Trophoblast cell (in vitro differentiated cells and primary cell): ENCODE results near the gene P2RY8.
"Not testable (repeated sequence)": the region's sequence is repeated elsewhere in the genome, so short reads cannot be mapped to it uniquely, and the experiment has no call there.

Experiments used
- DNase-seq, 2 donors: peaks; one replicate each; pipeline ENCODE4 v3.0.0-alpha.2; 2016
- H2AFZ ChIP-seq: 2 replicates; pipeline ENCODE4 v1.6.1; 2013; ENCODE audit warnings: low read length, moderate library complexity, mild to moderate bottlenecking; ENCODE audit not compliant: insufficient read depth, poor library complexity
- H2AK5ac ChIP-seq: 2 replicates; pipeline ENCODE4 v1.6.1; 2013; ENCODE audit warnings: mild to moderate bottlenecking, low read length
- H2BK120ac ChIP-seq: 2 replicates; pipeline ENCODE4 v1.6.1; 2013; ENCODE audit warnings: low read length, mild to moderate bottlenecking, moderate library complexity; ENCODE audit not compliant: insufficient read depth, poor library complexity
- H2BK12ac ChIP-seq: 2 replicates; pipeline ENCODE4 v1.6.1; 2013; ENCODE audit warnings: mild to moderate bottlenecking, low read length, moderate library complexity
- H2BK5ac ChIP-seq: 2 replicates; pipeline ENCODE4 v1.6.1; 2013; ENCODE audit warnings: low read length, low read depth, moderate library complexity, mild to moderate bottlenecking; ENCODE audit not compliant: poor library complexity
- H3K14ac ChIP-seq: 2 replicates; pipeline ENCODE4 v1.6.1; 2013; ENCODE audit warnings: mild to moderate bottlenecking, low read length
- H3K18ac ChIP-seq: 2 replicates; pipeline ENCODE4 v1.6.1; 2013; ENCODE audit warnings: mild to moderate bottlenecking, low read length
- H3K23ac ChIP-seq: 2 replicates; pipeline ENCODE4 v1.6.1; 2013; ENCODE audit warnings: low read length
- H3K27ac ChIP-seq: 2 replicates; pipeline ENCODE4 v1.5.1; 2013; ENCODE audit warnings: low read depth, mild to moderate bottlenecking, inconsistent platforms, low read length, moderate library complexity
- H3K27me3 ChIP-seq: 2 replicates; pipeline ENCODE4 v1.6.1; 2013; ENCODE audit warnings: inconsistent platforms, mild to moderate bottlenecking, low read length, moderate library complexity; ENCODE audit not compliant: insufficient read depth
- H3K36me3 ChIP-seq, 2 experiments: 1 replicate in 1 of 2; 2 replicates in 1 of 2; pipeline ENCODE4 v1.6.1; 2013; ENCODE audit warnings: low read length in 2 of 2, mild to moderate bottlenecking in 2 of 2, moderate library complexity in 1 of 2; ENCODE audit not compliant: insufficient read depth in 2 of 2, control insufficient read depth in 1 of 2
- H3K4ac ChIP-seq: 2 replicates; pipeline ENCODE4 v1.6.1; 2013; ENCODE audit warnings: low read depth, mild to moderate bottlenecking, low read length, moderate library complexity
- H3K4me1 ChIP-seq, 2 experiments: 1 replicate in 1 of 2; 2 replicates in 1 of 2; pipeline ENCODE4 v1.6.1; 2013; ENCODE audit warnings: low read length in 2 of 2, mild to moderate bottlenecking in 2 of 2, moderate library complexity in 1 of 2; ENCODE audit not compliant: insufficient read depth in 2 of 2, control insufficient read depth in 1 of 2
- H3K4me2 ChIP-seq: 2 replicates; pipeline ENCODE4 v1.6.1; 2013; ENCODE audit warnings: inconsistent platforms, mild to moderate bottlenecking, low read length, moderate library complexity
- H3K4me3 ChIP-seq: 2 replicates; pipeline ENCODE4 v1.5.1; 2013; ENCODE audit warnings: mild to moderate bottlenecking, low read depth, low read length, inconsistent platforms
- H3K79me1 ChIP-seq: one replicate; pipeline ENCODE4 v1.6.1; 2013; ENCODE audit warnings: low read length
- H3K79me2 ChIP-seq: 2 replicates; pipeline ENCODE4 v1.6.1; 2013; ENCODE audit warnings: low read length, mild to moderate bottlenecking; ENCODE audit not compliant: control insufficient read depth, insufficient read depth, poor library complexity
- H3K9ac ChIP-seq: 2 replicates; pipeline ENCODE4 v1.6.1; 2013; ENCODE audit warnings: mild to moderate bottlenecking, low read length
- H3K9me3 ChIP-seq: 2 replicates; pipeline ENCODE4 v1.6.1; 2013; ENCODE audit warnings: low read depth, mild to moderate bottlenecking, control low read depth, inconsistent platforms, low read length; ENCODE audit not compliant: insufficient read depth
- H4K12ac ChIP-seq: 2 replicates; pipeline ENCODE4 v1.6.1; 2013; ENCODE audit warnings: low read depth, mild to moderate bottlenecking, low read length, moderate library complexity
- H4K8ac ChIP-seq: 2 replicates; pipeline ENCODE4 v1.6.1; 2013; ENCODE audit warnings: low read depth, mild to moderate bottlenecking, low read length, moderate library complexity
- H4K91ac ChIP-seq: one replicate; pipeline ENCODE4 v1.6.1; 2013; ENCODE audit warnings: low read depth, mild to moderate bottlenecking, low read length, moderate library complexity
- WGBS: extraction: QIAGEN DNeasy Blood & Tissue Kit; methylation state at CpG from one replicate; pipeline ENCODE4 v1.1.7; 2013; ENCODE audit warnings: missing lambda C conversion rate; ENCODE audit not compliant: insufficient read length, insufficient coverage; ENCODE audit errors: extremely low coverage; 5-methylcytosine and 5-hydroxymethylcytosine counted together

P2RY8 gene

DNA sequence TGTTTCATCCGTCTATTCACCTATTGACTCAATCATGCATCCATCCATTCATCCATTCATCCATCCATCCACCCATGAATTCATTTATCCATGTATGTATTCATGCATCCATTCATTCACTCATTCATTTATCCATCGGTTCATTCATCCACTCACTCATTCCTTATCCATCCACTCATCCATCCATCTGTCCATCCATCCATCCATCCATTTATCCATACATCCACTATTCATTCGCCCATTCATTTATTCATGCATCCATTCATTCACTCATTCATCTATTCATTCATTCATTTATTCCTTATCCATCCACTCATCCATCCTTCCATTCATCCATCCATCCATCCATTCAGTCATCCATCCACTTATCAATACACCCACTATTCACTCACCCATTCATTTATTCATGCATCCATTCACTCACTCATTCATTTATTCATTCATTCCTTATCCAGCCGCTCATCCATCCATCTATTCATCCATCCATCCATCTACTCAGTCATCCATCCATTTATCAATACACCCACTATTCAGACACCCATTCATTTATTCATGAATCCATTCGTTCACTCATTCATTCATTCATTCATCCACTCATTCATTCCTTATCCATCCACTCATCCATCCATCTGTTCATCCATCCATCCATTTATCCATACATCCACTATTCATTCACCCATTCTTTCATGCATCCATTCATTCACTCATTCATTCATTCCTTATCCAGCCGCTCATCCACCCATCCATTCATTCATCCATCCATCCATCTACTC, 11.2 kb downstream of the P2RY8 start:
- Histone ChIP-seq H3K4me3 (no peak overlapping the region), H4K8ac (no peak overlapping the region), H2BK12ac (no peak overlapping the region), H2BK5ac (no peak overlapping the region), H3K36me3 (no peaks in the 10 kb centered on the region), H3K27me3 (no peaks in the 10 kb centered on the region), H3K9me3 (peaks cover 5% of the 10 kb centered on the region), H4K91ac (no peak overlapping the region), H2BK120ac (no peak overlapping the region), H3K4me2 (no peak overlapping the region), H3K79me1 (no peaks in the 10 kb centered on the region), H3K4ac (no peak overlapping the region), H3K18ac (no peak overlapping the region), H3K27ac (no peak overlapping the region), H3K79me2 (no peaks in the 10 kb centered on the region), H2AK5ac (no peak overlapping the region), H3K4me1 (no peaks in the 10 kb centered on the region), H4K12ac (no peak overlapping the region), H3K9ac (no peak overlapping the region), H2AFZ (no peak overlapping the region), H3K14ac (no peak overlapping the region), H3K23ac (no peak overlapping the region)
- 100% methylated on average over 1 of the region's 6 CpGs for WGBS
- DNase-seq: no peak

DNA sequence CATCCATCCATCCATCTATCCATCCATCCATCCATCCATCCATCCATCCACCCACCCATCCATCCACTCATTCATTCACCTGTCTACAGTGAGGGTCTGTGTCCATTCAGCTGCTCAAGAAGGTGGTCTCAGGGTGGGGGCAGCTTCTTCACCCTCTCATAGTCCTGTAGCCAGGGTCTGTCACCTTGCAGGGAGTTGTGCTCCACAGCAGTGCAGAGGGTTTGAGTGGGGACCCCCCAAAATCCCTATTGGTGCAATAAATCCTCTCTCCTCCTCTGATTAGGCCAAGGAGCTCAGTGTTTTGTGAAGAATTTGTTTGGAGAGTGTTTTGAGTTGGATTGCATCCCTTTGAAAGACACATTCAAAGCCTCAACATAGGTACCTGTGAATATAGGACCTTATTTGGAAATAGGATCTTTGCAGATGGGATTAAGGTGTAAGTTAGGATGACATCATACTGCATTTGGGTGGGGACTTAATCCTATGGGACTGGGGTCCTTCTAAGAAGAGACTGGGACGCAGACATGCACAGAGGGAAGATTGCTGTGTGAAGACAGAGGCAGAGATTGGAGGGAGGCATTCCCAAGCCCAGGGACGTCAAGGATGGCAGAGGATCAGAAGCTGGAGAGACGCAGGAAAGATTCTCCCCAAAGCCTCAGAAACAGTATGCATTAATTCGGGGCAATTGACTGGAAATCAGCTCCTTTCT, 12.0 kb downstream of the P2RY8 start:
- Histone ChIP-seq H3K27ac (no peak overlapping the region), H4K8ac (no peak overlapping the region), H3K4ac (no peak overlapping the region), H2BK120ac (no peak overlapping the region), H2BK5ac (no peak overlapping the region), H4K91ac (no peak overlapping the region), H3K9ac (no peak overlapping the region), H2AK5ac (no peak overlapping the region), H3K4me3 (no peak overlapping the region), H3K14ac (no peak overlapping the region), H3K27me3 (no peaks in the 10 kb centered on the region), H3K18ac (no peak overlapping the region), H3K36me3 (no peaks in the 10 kb centered on the region), H3K4me2 (no peak overlapping the region), H3K4me1 (no peaks in the 10 kb centered on the region), H3K23ac (no peak overlapping the region), H3K79me1 (no peaks in the 10 kb centered on the region), H4K12ac (no peak overlapping the region), H3K9me3 (peaks cover 5% of the 10 kb centered on the region), H3K79me2 (no peaks in the 10 kb centered on the region), H2BK12ac (no peak overlapping the region), H2AFZ (no peak overlapping the region)
- DNase-seq: no peak
- WGBS: no CpG with 5 or more reads among the region's 4 CpGs

DNA sequence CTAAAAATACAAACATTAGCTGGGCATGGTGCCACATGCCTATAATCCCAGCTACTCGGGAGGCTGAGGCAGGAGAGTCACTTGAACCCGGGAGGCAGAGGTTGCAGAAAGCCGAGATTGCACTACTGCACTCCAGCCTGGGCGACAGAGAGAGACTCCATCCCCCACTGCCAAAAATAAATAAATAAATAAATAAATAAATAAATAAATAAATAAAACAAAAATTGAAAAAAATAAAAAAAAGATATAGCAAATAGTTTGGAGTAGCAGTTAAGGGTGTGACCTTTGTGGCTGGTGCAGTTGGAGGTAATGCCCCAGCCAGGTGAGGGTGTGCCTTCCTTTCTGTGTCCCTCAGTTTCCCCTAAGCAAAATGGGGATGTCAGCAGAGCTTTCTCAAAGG, 14.1 kb downstream of the P2RY8 start:
- not testable (repeated sequence) for H3K23ac ChIP-seq, H4K8ac ChIP-seq, H3K4ac ChIP-seq, H2BK12ac ChIP-seq, H2AFZ ChIP-seq, H3K14ac ChIP-seq, H3K4me1 ChIP-seq, H3K79me2 ChIP-seq, H3K9me3 ChIP-seq, H3K4me2 ChIP-seq, H3K36me3 ChIP-seq, H4K91ac ChIP-seq, DNase-seq, H3K18ac ChIP-seq, H2BK5ac ChIP-seq, H3K27ac ChIP-seq, H3K9ac ChIP-seq, H3K79me1 ChIP-seq, H2AK5ac ChIP-seq, H2BK120ac ChIP-seq, H3K4me3 ChIP-seq, H3K27me3 ChIP-seq, H4K12ac ChIP-seq
- WGBS: no CpG with 5 or more reads among the region's 4 CpGs

DNA sequence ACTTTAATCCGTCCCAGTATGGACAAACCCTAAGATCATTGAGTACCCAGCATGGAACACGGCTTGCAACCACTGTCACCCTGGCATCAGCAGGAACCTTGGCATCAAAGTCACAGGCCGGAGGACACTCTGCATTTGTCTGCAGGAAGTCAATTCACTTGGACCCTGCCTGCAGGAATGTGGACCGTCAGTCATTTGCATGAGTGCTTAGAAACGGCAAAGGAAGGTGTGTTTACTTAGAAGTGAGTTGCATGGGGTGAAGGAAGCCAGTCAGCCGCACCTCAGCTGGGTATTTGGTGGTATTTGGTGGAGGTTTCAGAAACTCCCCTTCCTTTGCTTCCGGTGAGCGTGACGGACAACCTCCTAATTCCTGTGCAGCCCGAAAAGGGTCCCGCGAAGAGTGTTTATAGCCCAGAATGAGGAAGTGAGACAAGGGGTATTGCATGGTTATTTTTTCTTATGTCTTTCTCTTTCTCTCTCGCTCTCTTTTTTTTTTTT, 15.5 kb downstream of the P2RY8 start:
- Histone ChIP-seq H3K27me3 (no peaks in the 10 kb centered on the region), H3K27ac (no peak overlapping the region), H4K91ac (no peak overlapping the region), H3K4me1 (no peaks in the 10 kb centered on the region), H3K79me1 (no peaks in the 10 kb centered on the region), H2BK120ac (no peak overlapping the region), H4K12ac (no peak overlapping the region), H3K79me2 (no peaks in the 10 kb centered on the region), H4K8ac (no peak overlapping the region), H3K23ac (no peak overlapping the region), H3K14ac (no peak overlapping the region), H3K9ac (peak overlapping the region; percentile 47), H2AFZ (no peak overlapping the region), H2BK5ac (no peak overlapping the region), H3K18ac (no peak overlapping the region), H2BK12ac (no peak overlapping the region), H2AK5ac (no peak overlapping the region), H3K4ac (no peak overlapping the region), H3K4me2 (no peak overlapping the region), H3K36me3 (no peaks in the 10 kb centered on the region), H3K4me3 (no peak overlapping the region), H3K9me3 (peaks cover 5% of the 10 kb centered on the region)
- peak; percentile 9 to 15 for DNase-seq
- no CpG with 5 or more reads among the region's 13 CpGs for WGBS
